ENCODE results near the gene POTEH. TPM values are rescaled to one million over a fixed set of nuclear protein-coding genes. Genes with fewer than 3 reads are reported as not detected.
"Not testable (repeated sequence)": the region's sequence is repeated elsewhere in the genome, so short reads cannot be mapped to it uniquely, and the experiment has no call there.

POTEH gene
- total RNA-seq, 2 experiments from 2014 or later: not detected

- H3K4me3 Mint-ChIP-seq; H3K36me3 Mint-ChIP-seq; DNase-seq; H3K4me1 Mint-ChIP-seq; H3K27ac Mint-ChIP-seq; ATAC-seq; H3K9me3 Mint-ChIP-seq (ENCODE audit: low read depth); CTCF ChIA-PET; H3K27me3 Mint-ChIP-seq: not testable (repeated sequence)
Measured at GRCh38 chr22:15688090-15688489, 1.7 kb upstream of the POTEH start.

- DNase-seq; H3K4me3 Mint-ChIP-seq; H3K9me3 Mint-ChIP-seq (ENCODE audit: low read depth); CTCF ChIA-PET; ATAC-seq; H3K36me3 Mint-ChIP-seq; H3K27me3 Mint-ChIP-seq; H3K27ac Mint-ChIP-seq; H3K4me1 Mint-ChIP-seq: not testable (repeated sequence)
Measured at GRCh38 chr22:15689012-15689748, 646 bp upstream of the POTEH start.

- DNase-seq; H3K9me3 Mint-ChIP-seq (ENCODE audit: low read depth); ATAC-seq; H3K4me3 Mint-ChIP-seq; CTCF ChIA-PET; H3K27ac Mint-ChIP-seq; H3K27me3 Mint-ChIP-seq; H3K36me3 Mint-ChIP-seq; H3K4me1 Mint-ChIP-seq: not testable (repeated sequence)
Measured at GRCh38 chr22:15713600-15713999, 23.8 kb downstream of the POTEH start.

GRCh38 chr22:15714125-15714524, 24.3 kb downstream of the POTEH start:
- CTCF ChIA-PET; H3K4me1 Mint-ChIP-seq; H3K27ac Mint-ChIP-seq; H3K9me3 Mint-ChIP-seq (ENCODE audit: low read depth); H3K36me3 Mint-ChIP-seq; H3K27me3 Mint-ChIP-seq; H3K4me3 Mint-ChIP-seq; ATAC-seq; DNase-seq: not testable (repeated sequence)

DNA sequence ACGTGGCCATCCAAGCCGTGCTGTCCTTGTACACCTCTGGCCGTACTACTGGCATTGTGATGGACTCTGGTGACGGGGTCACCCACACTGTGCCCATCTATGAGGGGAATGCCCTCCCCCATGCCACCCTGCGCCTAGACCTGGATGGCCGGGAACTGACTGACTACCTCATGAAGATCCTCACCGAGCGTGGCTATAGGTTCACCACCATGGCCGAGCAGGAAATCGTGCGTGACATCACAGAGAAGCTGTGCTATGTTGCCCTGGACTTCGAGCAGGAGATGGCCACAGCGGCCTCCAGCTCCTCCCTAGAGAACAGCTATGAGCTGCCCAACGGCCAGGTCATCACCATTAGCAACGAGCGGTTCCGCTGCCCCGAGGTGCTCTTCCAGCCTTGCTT, 32.1 kb downstream of the POTEH start:
- CTCF ChIA-PET; H3K27ac Mint-ChIP-seq; ATAC-seq; H3K9me3 Mint-ChIP-seq (ENCODE audit: low read depth); H3K4me1 Mint-ChIP-seq; H3K36me3 Mint-ChIP-seq; DNase-seq; H3K27me3 Mint-ChIP-seq; H3K4me3 Mint-ChIP-seq: not testable (repeated sequence)

- H3K4me1 Mint-ChIP-seq; H3K27ac Mint-ChIP-seq; CTCF ChIA-PET; H3K27me3 Mint-ChIP-seq; H3K36me3 Mint-ChIP-seq; ATAC-seq; H3K9me3 Mint-ChIP-seq (ENCODE audit: low read depth); DNase-seq; H3K4me3 Mint-ChIP-seq: not testable (repeated sequence)
Measured at GRCh38 chr22:15729209-15729917, 39.5 kb downstream of the POTEH start.

DNA sequence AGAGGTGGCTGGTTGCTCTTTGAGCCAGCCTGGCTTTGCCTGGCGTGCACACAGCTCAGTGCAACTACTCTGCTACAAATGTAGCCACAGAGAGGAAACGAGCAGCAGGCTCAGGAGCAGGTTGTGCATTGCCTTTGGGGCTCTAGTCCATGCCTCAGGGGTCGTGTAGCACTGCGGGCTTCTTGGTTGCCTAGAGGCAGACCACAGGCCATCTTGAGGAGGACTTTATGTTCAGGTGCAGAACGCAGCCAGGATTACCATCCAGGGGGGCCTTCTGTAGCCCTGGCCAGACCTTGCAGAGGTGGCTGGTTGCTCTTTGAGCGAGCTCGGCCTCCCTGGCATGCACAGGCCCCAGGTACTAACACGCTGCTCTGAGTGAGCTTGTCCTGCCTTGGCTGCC, 41.2 kb downstream of the POTEH start:
- H3K4me3 Mint-ChIP-seq; H3K4me1 Mint-ChIP-seq; DNase-seq; H3K36me3 Mint-ChIP-seq; CTCF ChIA-PET; ATAC-seq; H3K27ac Mint-ChIP-seq; H3K27me3 Mint-ChIP-seq; H3K9me3 Mint-ChIP-seq (ENCODE audit: low read depth): not testable (repeated sequence)

- H3K27me3 Mint-ChIP-seq; H3K36me3 Mint-ChIP-seq; DNase-seq; H3K4me1 Mint-ChIP-seq; H3K9me3 Mint-ChIP-seq (ENCODE audit: low read depth); H3K27ac Mint-ChIP-seq; H3K4me3 Mint-ChIP-seq; CTCF ChIA-PET; ATAC-seq: not testable (repeated sequence)
Measured at GRCh38 chr22:15734411-15734810, 44.6 kb downstream of the POTEH start.

- ATAC-seq; H3K4me1 Mint-ChIP-seq; H3K4me3 Mint-ChIP-seq; H3K27me3 Mint-ChIP-seq; H3K9me3 Mint-ChIP-seq (ENCODE audit: low read depth); H3K27ac Mint-ChIP-seq; CTCF ChIA-PET; DNase-seq; H3K36me3 Mint-ChIP-seq: not testable (repeated sequence)
Measured at GRCh38 chr22:15738157-15738908, 48.5 kb downstream of the POTEH start.

GRCh38 chr22:15738909-15739391, 49.1 kb downstream of the POTEH start:
- H3K27ac Mint-ChIP-seq; DNase-seq; ATAC-seq; H3K4me1 Mint-ChIP-seq; H3K36me3 Mint-ChIP-seq; H3K27me3 Mint-ChIP-seq; H3K9me3 Mint-ChIP-seq (ENCODE audit: low read depth); H3K4me3 Mint-ChIP-seq; CTCF ChIA-PET: not testable (repeated sequence)

- CTCF ChIA-PET; H3K27ac Mint-ChIP-seq; H3K4me3 Mint-ChIP-seq; DNase-seq; H3K4me1 Mint-ChIP-seq; H3K36me3 Mint-ChIP-seq; ATAC-seq; H3K27me3 Mint-ChIP-seq; H3K9me3 Mint-ChIP-seq (ENCODE audit: low read depth): not testable (repeated sequence)
Measured at GRCh38 chr22:15747636-15748323, 58.0 kb downstream of the POTEH start.

DNA sequence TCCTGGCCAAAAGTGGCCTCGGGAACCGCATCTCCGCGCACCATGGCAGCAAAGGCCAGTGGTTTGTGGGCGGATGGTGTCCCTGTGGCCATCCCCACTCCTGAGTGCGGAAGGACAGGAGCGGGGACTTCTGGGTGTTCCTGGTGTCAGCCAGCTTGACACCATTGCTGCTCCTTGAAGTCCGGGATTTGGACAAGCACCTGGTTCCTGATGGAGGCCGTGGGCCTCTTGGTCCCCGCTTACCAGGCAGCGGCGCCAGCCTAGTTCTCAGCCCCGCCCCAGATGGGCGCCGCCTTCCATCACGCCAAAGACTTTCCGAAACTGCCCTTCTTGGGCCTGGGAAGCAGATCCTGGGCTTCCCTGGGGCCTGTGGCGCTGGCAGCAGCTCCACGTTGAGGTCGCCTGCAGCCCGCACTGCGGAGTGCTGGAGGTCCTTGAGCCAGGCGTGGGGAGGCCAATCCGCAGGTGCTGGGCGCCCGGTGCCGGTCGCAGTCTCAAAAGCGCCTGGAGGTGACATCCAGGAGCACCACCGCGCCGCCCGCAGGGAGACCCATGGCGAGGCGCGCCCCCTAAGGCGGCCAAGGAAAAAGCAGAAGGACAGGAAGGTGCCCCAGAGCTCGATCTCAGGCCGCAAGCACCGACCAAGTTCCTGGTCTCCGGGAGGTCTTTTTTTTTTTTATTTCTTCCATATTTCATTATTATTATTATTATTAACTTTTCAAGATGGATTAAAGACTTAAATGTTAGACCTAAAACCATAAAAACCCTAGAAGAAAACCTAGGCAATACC, 59.5 kb downstream of the POTEH start:
- ATAC-seq; CTCF ChIA-PET; H3K27ac Mint-ChIP-seq; H3K4me3 Mint-ChIP-seq; H3K36me3 Mint-ChIP-seq; H3K9me3 Mint-ChIP-seq (ENCODE audit: low read depth); H3K4me1 Mint-ChIP-seq; DNase-seq; H3K27me3 Mint-ChIP-seq: not testable (repeated sequence)
